CD14-positive monocyte (primary cell): ENCODE results near the gene SRRM5. TPM values are rescaled to one million over a fixed set of nuclear protein-coding genes. Genes with fewer than 3 reads are reported as not detected.

ENCODE experiments used
- DNase-seq, 3 donors: peaks; one replicate each; pipeline ENCODE4 v3.0.0-alpha.2; 2011 to 2022
- H2AFZ ChIP-seq: 2 replicates; pipeline ENCODE4 v1.6.0; 2012; ENCODE audit warnings: mild to moderate bottlenecking, low read depth, low read length, inconsistent platforms; ENCODE audit not compliant: insufficient read depth, poor library complexity, severe bottlenecking
- H3K27ac ChIP-seq, 2 donors: 1 replicate in 1 of 2; 2 replicates in 1 of 2; pipeline ENCODE4 v1.5.1; 2012 to 2013; ENCODE audit warnings: low read length in 2 of 2, control low read depth in 1 of 2, inconsistent platforms in 1 of 2, low read depth in 1 of 2, mild to moderate bottlenecking in 1 of 2
- H3K27me3 ChIP-seq, 2 donors: one replicate each; pipeline versions ENCODE4 v1.6.0 to v1.6.1; 2011 to 2013; ENCODE audit warnings: low read length in 2 of 2; ENCODE audit not compliant: control insufficient read depth in 2 of 2, insufficient read depth in 2 of 2
- H3K36me3 ChIP-seq, 2 donors: replicated peaks in 1 of 2; 1 replicate in 1 of 2; 2 replicates in 1 of 2; pipeline versions ENCODE4 v1.5.1 to v1.6.1; 2012 to 2013; ENCODE audit warnings: low read length in 2 of 2, control low read depth in 1 of 2, inconsistent platforms in 1 of 2, mild to moderate bottlenecking in 1 of 2; ENCODE audit not compliant: insufficient read depth in 2 of 2, control insufficient read depth in 1 of 2
- H3K4me1 ChIP-seq, 2 donors: 1 replicate in 1 of 2; 2 replicates in 1 of 2; pipeline versions ENCODE4 v1.5.1 to v1.6.1; 2012 to 2013; ENCODE audit warnings: low read length in 2 of 2, control low read depth in 1 of 2, inconsistent platforms in 1 of 2, mild to moderate bottlenecking in 1 of 2, moderate library complexity in 1 of 2; ENCODE audit not compliant: insufficient read depth in 2 of 2, control insufficient read depth in 1 of 2
- H3K4me2 ChIP-seq: replicated peaks from 2 replicates; pipeline ENCODE3; 2012; ENCODE audit warnings: low read length, moderate library complexity, mild to moderate bottlenecking; ENCODE audit not compliant: poor library complexity, severe bottlenecking; ENCODE audit errors: extremely low read depth
- H3K4me3 ChIP-seq, 3 experiments: fragments of 200-600 bp in 1 of 3; sonication (generic) in 1 of 3; replicated peaks in 1 of 3; 1 replicate in 2 of 3; 2 replicates in 1 of 3; pipeline ENCODE4 v1.5.1; 2011 to 2013; ENCODE audit warnings: low read length in 3 of 3, mild to moderate bottlenecking in 3 of 3, control low read depth in 2 of 3, low read depth in 2 of 3, inconsistent platforms in 1 of 3, moderate library complexity in 1 of 3
- H3K79me2 ChIP-seq: 2 replicates; pipeline ENCODE4 v1.6.0; 2012; ENCODE audit warnings: mild to moderate bottlenecking, control low read depth, inconsistent platforms, low read length, moderate library complexity; ENCODE audit not compliant: insufficient read depth
- H3K9ac ChIP-seq: 2 replicates; pipeline ENCODE4 v1.6.0; 2017; ENCODE audit warnings: low read length, mild to moderate bottlenecking; ENCODE audit not compliant: insufficient read depth, poor library complexity, severe bottlenecking
- H3K9me3 ChIP-seq, 2 donors: replicated peaks in 1 of 2; 1 replicate in 1 of 2; 2 replicates in 1 of 2; pipeline versions ENCODE4 v1.5.1 to v1.6.1; 2012 to 2013; ENCODE audit warnings: low read length in 2 of 2, control low read depth in 1 of 2; ENCODE audit not compliant: control insufficient read depth in 1 of 2, insufficient read depth in 1 of 2
- H4K20me1 ChIP-seq: 2 replicates; pipeline ENCODE4 v1.6.0; 2012; ENCODE audit warnings: mild to moderate bottlenecking, low read length, control low read depth, moderate library complexity; ENCODE audit not compliant: insufficient read depth
- H3K27ac Mint-ChIP-seq, 7 donors: one replicate each; pipeline ENCODE4 v1.8.0; 2020; ENCODE audit warnings: mild to moderate bottlenecking in 7 of 7, mixed read lengths in 7 of 7, moderate library complexity in 6 of 7, inconsistent platforms in 2 of 7
- H3K27me3 Mint-ChIP-seq, 3 donors: one replicate each; pipeline ENCODE4 v1.8.0; 2021 to 2022; ENCODE audit warnings: low read depth in 3 of 3, mild to moderate bottlenecking in 3 of 3, mixed read lengths in 3 of 3, moderate library complexity in 3 of 3, inconsistent platforms in 1 of 3
- H3K36me3 Mint-ChIP-seq, 2 donors: one replicate each; pipeline ENCODE4 v1.8.0; 2020; ENCODE audit warnings: mixed read lengths in 2 of 2, inconsistent platforms in 1 of 2, mild to moderate bottlenecking in 1 of 2
- H3K4me1 Mint-ChIP-seq: one replicate; pipeline ENCODE4 v1.8.0; 2020; ENCODE audit warnings: mild to moderate bottlenecking, mixed read lengths
- H3K4me3 Mint-ChIP-seq, 2 donors: one replicate each; pipeline ENCODE4 v1.8.0; 2020; ENCODE audit warnings: mild to moderate bottlenecking in 2 of 2, mixed read lengths in 2 of 2, moderate library complexity in 1 of 2
- H3K9me3 Mint-ChIP-seq, 7 donors: one replicate each; pipeline ENCODE4 v1.8.0; 2020 to 2022; ENCODE audit warnings: mixed read lengths in 7 of 7, mild to moderate bottlenecking in 6 of 7, moderate library complexity in 6 of 7, inconsistent platforms in 2 of 7
- WGBS: methylation state at CpG from one replicate; pipeline ENCODE4 v1.1.5; 2013; ENCODE audit warnings: missing lambda C conversion rate; ENCODE audit not compliant: insufficient coverage; 5-methylcytosine and 5-hydroxymethylcytosine counted together
- intact Hi-C, 2 donors: fragments of 100-400 bp; cut with micrococcal nuclease; formaldehyde crosslinking; loops; one replicate each; pipeline versions ENCODE4 v1.15.0 to v1.15.1; 2023
- polyA plus RNA-seq, 3 donors: library from polyadenylated mRNA; depleted of rRNA in 1 of 3; unstranded in 2 of 3; stranded (reverse) in 1 of 3; fragments of 300-500 nt in 2 of 3; fragments of >200 nt in 1 of 3; fragmentation: Illumina TruSeq in 2 of 3; gene quantifications; 1 replicate in 2 of 3; 2 replicates in 1 of 3; pipeline ENCODE4 v1.2.3, GENCODE V29; 2012 to 2021
- TF ChIP-seq, protein P1 (sequence below): fragments of 200-600 bp; IDR thresholded peaks from one replicate; pipeline ENCODE4 v1.8.0; 2022; ENCODE audit warnings: antibody characterized with exemption, mild to moderate bottlenecking

The SRRM5 gene
- polyA plus RNA-seq, 3 donors = 0.36 TPM; not detected in 2

DNA sequence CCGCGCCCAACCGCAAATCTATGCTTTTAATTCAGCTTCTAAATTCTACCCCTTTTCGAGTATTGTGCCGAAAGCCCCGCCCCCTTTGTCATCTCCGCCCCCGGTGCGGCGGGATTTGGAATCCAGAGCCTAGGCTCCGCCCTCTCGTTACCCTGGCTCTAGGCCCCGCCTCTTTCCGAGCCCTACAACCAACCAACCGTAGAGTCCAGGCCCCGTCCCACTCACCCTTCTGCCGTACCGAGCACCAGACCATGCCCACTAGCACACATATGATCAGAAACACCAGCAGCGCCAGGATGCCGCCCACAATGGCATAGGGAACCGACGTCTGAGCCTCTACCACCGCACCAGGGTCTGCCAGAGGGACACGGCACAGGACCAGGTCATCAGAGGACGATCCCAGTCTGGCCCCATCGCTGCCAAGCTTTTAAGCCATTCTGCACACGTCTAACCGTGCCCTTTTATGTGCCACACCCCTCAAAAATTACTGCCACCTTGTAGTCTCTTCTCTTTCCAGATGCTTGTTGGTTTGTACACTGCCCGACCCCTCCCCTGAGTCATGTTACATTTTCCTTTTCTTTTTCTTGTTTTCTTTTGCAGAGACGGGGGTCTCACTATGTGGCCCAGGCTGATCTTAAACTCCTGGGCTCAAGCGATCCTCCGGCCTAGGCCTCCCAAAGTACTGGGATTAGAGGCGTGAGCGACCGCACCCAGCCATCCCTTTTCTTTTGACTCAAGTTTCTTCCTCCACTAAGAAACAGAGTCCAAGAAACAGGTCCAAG is 12.2 kb downstream of the SRRM5 start:
- peak overlapping the region; percentile 4 to 31 for H3K4me3 Mint-ChIP-seq
- DNase-seq = no peak
- H4K20me1 ChIP-seq = peaks cover 5% of the 10 kb centered on the region
- peaks cover 11 to 13% of the 10 kb centered on the region in 2 donors for H3K4me1 ChIP-seq
- H3K27ac Mint-ChIP-seq = no peak overlapping the region
- H3K4me1 Mint-ChIP-seq = peaks cover 24% of the 10 kb centered on the region
- peaks cover 1 to 13% (median 5%) of the 10 kb centered on the region in 7 donors for H3K9me3 Mint-ChIP-seq
- H3K4me3 ChIP-seq = no peak overlapping the region
- intact Hi-C loops = no loop called here
- H3K4me2 ChIP-seq = no peak overlapping the region
- H3K9ac ChIP-seq = no peak overlapping the region
- H3K27me3 Mint-ChIP-seq = peaks cover 16 to 34% (median 29%) of the 10 kb centered on the region in 3 donors
- H3K27me3 ChIP-seq = peaks cover 0 to 17% of the 10 kb centered on the region in 2 donors
- TF ChIP-seq, protein P1, sequence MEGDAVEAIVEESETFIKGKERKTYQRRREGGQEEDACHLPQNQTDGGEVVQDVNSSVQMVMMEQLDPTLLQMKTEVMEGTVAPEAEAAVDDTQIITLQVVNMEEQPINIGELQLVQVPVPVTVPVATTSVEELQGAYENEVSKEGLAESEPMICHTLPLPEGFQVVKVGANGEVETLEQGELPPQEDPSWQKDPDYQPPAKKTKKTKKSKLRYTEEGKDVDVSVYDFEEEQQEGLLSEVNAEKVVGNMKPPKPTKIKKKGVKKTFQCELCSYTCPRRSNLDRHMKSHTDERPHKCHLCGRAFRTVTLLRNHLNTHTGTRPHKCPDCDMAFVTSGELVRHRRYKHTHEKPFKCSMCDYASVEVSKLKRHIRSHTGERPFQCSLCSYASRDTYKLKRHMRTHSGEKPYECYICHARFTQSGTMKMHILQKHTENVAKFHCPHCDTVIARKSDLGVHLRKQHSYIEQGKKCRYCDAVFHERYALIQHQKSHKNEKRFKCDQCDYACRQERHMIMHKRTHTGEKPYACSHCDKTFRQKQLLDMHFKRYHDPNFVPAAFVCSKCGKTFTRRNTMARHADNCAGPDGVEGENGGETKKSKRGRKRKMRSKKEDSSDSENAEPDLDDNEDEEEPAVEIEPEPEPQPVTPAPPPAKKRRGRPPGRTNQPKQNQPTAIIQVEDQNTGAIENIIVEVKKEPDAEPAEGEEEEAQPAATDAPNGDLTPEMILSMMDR = no peak
- H3K36me3 Mint-ChIP-seq = no peaks in the 10 kb centered on the region
- no peaks in the 10 kb centered on the region for H3K36me3 ChIP-seq
- H2AFZ ChIP-seq = no peak overlapping the region
- 90% methylated on average over 32 of the region's 35 CpGs for WGBS
- peaks cover 6% of the 10 kb centered on the region for H3K79me2 ChIP-seq
- H3K9me3 ChIP-seq = no peaks in the 10 kb centered on the region
- H3K27ac ChIP-seq = no peak overlapping the region

DNA sequence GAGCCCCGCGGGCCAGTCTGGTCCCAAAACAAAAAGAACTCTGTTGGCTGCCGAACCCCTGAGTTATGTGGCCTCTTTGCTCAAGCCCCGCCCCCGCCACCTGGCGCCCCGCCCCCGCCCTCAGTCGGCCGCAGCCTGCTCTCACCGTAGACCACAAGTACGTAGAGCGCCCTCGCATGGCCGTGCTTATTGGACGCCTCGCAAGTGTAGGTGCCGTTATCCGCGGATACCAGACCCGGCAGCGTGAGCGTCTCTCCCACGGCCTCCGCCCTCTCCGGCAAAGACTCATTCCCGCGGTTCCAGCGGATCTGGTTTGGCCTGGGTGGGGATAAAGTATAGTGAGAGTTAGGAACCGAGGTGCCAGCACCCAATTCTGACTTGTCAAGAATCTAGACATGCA is 13.0 kb downstream of the SRRM5 start:
- H3K4me3 Mint-ChIP-seq = peak overlapping the region in 1 of 2 donors; percentile 30
- under 1% methylated on average over 20 of the region's 30 CpGs for WGBS
- no peak overlapping the region for H3K4me2 ChIP-seq
- H3K9me3 Mint-ChIP-seq = peaks cover 1 to 13% (median 5%) of the 10 kb centered on the region in 7 donors
- H4K20me1 ChIP-seq = peaks cover 5% of the 10 kb centered on the region
- H3K27me3 ChIP-seq = peaks cover 0 to 17% of the 10 kb centered on the region in 2 donors
- H3K27ac Mint-ChIP-seq = no peak overlapping the region
- no peak overlapping the region for H3K9ac ChIP-seq
- no peaks in the 10 kb centered on the region for H3K36me3 ChIP-seq
- no peak overlapping the region for H2AFZ ChIP-seq
- TF ChIP-seq, protein P1 = peak; percentile 45
- no peak overlapping the region for H3K4me3 ChIP-seq
- peaks cover 6% of the 10 kb centered on the region for H3K79me2 ChIP-seq
- H3K4me1 Mint-ChIP-seq = peaks cover 19% of the 10 kb centered on the region
- intact Hi-C loops = no loop called here
- no peaks in the 10 kb centered on the region for H3K9me3 ChIP-seq
- peaks cover 5 to 10% of the 10 kb centered on the region in 2 donors for H3K4me1 ChIP-seq
- peak; percentile 48 to 70 (median 54) for DNase-seq
- H3K27me3 Mint-ChIP-seq = peaks cover 17 to 34% (median 27%) of the 10 kb centered on the region in 3 donors
- no peaks in the 10 kb centered on the region for H3K36me3 Mint-ChIP-seq
- H3K27ac ChIP-seq = no peak overlapping the region
